HG03060 (cell line): Measurements from ENCODE around the gene CAPG.
"Not testable (repeated sequence)": the region's sequence is repeated elsewhere in the genome, so short reads cannot be mapped to it uniquely, and the experiment has no call there.

Experiments used
- ATAC-seq: cut with Tn5 transposase; IDR thresholded peaks from one replicate; pipeline ENCODE4 v1.9.1; 2021; ENCODE audit warnings: low read depth, moderate number of reproducible peaks; ENCODE audit not compliant: unreplicated experiment

CAPG gene

DNA sequence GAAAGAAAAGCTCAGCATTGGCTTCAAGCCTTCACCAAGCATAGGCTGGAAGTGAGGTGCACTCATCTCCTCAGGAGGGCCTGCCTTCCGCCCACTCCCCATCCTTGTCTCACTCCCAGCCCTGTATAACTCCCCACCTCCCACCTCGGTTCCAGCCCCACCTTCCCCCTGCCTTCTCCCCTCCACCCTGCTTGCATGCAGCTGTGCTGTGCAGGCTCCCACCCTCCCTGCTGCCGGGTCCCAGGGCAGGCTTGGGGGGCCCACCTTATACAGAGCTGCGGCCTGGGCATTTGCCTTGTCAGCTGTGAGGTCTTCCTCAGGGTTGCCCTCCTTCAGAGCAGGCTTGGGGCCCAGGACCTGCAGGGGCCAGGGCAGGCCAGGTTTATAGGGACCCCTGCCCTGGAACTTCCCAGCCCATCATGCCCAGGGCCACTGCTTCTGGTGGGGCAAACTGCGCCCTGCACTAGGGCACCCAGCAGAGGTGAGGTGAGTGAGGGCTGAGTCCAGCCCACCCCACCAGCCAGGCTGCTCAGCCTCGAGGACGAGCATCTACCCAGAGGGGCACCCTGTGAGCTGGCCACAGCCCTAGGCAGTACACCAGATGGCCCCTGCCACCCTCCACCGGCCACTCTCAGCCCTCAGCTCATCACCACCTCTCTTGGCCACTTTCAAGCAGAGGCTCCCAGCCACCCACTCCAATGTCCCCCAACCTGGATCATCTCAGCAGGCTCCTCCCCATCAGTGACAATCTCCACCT is 11.6 kb downstream of the CAPG start:
- no peak for ATAC-seq

DNA sequence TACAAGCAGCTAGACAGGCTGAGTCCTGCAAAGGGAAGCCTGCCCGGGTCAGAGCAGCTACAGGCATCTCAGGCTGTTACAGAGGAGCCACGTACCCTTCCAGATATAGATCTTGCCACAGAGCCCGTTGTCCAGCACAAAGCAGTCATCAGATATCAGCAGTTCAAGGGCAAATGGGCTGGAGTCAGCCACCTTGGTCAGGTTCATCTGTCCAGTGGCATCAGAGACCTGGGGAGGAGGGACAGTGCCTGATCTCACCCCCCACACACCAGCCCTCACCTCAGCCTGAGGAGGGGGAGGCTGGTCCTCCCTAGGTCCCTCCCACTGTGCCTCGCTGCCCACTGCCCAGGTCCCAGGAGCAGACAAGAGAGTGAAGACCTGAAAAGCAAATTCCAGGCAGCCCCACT is 12.2 kb downstream of the CAPG start:
- ATAC-seq = no peak

DNA sequence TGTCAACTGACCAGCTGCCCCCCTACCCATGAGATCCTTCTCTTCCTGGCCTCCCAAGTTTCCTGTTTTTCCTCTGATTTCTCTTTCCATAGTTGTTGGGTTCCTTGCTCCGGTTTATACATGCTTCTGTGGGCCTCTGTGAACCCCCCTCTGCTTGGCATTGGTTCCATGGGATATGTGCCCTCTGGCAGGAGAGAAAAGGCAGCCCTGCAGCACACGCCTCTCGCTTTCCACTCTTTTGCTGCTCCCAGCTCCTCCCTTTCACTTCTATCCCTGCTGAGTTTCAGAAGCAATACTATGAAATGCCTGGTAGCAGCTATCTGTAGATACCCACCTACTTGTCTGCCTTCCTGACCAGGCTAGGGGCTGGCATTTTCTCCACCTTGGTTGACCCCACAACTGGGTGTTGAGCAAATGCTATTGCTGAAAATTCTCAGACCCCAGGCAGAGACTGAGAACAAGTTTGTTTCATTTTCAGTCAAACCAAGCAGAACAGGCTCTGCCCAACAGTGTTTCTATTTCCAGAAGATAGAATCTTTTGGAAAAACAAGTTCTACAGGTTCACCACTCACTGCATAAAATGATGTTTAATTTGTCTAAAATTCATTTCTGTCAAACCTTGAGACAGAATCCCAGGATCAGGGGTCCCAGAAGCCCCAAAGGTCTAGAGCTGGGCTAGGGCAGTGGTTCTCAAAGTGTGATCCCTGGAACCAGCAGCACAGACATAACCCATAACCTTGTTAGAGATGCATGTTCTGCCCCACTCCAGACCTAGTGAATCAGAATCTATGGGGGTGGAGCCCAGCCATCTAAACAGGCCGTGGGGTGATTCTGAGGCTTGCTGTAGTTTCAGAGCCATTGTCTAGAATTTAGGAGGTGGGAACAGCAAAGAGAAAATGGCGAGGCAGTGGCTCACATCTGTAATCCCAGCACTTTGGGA is 13.4 kb downstream of the CAPG start:
- no peak for ATAC-seq

DNA sequence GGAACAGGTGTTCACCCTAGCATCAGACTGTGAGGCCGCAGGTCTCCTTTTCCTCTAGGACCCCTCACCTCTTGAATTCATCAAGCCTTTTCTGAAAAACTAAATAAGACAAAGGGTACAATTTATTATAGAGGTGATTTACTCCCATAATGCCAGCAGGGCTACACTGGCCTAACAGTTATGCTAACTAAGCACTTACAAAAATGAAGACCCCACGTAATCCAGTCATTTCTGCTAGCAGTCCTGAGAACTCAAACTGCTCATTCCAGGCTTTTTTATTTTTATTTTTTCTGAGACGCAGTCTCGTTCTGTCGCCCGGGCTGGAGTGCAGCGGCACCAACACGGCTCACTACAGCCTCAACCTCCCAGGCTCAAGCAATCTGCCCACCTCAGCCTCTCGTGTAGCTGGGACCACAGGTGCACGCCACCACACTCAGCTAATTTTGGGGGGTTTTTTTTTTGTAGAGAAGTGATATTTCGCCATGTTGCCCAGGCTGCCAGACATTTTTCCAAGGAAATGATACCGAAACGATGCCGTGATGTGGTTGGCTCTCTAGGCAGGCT is 14.2 kb downstream of the CAPG start:
- ATAC-seq = no peak

DNA sequence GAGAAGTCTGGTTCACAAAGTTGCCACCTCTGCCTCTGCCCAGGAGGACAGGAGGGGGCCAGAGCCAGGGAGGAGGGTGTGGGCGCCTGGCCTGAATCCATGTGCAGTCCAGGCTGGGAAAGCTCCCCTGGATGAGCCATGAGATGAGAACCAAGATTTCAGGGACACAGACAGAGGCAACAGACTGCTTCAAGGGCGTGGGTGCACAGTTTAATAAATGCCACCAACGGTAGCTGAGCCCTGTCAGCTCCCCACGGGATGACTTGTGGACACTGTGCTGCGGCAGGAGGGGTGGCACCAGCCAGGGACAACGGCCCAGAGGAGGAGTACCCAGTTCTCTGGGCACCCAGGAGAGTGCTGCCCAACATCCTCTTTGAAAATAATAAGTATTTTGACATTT is 15.2 kb downstream of the CAPG start:
- ATAC-seq = no peak

DNA sequence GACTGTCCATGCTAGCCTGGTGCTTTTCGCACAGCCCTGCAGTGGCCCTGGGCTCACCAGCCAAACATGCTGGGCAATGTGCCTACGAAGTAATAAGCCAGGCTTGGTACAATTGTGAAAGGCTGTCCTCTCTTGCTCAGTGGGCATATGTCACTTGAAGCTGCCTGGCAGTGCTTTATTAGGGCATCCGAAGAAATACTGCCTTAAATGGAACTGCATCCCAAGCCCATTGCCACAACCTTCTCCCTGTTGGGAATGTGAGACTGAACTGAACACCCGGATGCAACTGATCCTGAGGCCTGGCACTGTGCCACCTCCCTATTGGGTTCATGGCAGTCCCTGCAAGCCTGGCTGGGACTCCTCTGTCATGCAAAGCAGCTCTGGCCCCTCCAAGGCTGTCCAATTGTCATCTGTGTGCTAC is 15.9 kb downstream of the CAPG start:
- ATAC-seq = no peak

DNA sequence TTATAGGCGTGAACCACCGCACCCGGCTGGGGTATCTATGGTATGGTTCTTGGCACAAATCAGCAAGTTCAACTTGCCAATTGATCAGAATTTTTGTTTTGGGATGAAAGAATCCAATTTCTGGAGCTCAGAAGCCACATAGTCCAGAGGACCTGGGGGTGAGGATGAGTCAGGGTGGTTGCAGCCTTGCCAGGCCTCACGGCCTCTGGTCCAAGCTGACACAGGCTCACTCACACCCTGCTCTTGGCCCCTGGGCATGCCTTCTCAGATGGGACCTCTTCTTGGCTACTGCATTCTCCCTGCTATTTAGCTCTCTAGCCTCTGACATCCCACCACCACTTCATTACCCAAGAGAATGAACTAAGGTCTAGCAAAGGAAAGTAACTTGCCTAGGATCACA is 16.3 kb downstream of the CAPG start:
- no peak for ATAC-seq

DNA sequence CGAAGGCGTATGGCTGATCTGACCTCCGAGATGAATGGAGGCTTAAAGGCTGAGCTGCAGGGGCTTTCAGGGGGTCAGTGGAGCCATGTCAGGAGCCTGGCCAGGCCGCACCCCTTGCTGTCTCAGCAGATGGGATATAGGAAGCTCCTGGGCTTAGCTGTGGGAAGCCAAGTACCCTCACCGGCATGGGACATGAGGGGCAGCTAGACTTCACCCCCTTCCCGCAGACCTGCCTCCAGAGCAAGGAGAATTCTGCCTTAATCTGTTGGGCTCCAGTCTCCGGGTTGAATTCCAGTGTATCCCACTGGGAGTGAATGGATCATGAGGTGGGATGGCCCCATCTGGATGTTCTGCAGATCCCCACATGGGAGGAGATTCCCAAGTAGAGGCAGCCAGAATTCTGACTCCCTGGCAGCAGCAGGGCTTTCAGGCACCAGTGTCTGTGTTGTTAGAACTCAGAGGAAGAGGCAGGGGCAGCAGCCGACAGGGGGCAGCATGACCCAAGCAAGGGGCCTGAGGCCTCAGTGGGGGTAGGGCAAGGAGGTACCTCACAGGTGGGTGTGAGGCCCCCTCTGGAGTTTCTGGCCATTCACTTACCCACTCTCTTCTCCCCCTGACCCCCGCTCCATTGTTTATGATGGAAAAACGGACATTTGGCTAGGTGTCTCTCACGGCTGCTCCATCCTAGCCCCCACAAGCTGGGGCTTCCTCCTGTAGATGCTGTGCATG is 19.1 kb downstream of the CAPG start:
- no peak for ATAC-seq

DNA sequence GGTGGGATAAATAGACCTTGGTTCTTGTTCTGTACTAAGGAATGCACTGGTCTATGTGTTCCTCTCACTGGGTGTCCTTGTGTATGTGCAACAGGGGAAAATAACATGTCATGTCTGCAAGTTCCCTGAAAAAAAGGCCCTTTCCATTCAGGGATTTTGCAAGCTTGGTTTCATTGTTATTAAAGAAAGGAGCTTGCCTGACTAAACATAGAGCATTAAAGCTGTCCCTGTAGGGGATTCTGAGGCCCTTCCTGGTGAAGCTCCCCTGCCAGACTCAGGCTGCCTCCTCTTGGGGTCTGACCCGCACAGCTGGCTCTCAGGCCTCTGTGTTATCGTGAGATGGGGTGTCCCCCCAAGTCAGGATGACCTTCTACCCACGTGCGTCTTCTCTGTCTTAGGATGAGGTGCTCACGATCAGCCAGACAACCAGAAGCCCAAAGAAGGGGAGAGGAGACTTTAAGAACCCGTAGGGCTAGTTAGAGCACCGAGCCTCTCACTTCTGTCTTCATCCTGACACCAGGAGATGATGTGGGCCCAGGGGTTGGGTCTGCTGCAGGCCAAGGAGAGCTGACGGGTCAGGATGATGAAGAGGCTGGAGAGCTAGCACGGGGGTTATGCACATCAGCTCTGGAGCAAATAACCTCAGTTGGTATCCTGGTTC is 21.2 kb downstream of the CAPG start:
- no peak for ATAC-seq

DNA sequence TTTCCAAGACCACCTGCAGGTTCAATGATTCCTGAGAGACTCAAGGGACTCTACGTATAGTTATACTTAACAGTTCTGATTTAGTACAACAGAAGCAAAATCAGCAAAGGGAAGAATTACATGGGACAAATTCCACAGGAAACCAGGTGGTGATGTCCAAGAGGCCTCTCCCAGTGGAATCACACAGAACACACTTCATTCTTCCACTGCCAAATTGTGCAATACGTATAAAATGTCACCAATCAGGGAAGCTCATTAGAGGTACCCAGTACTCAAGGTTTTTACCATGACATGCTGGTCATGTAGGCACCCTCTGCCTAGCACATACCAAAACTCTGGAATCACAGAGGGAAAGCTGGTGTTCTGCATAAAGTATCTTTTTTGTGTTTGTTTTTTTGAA is 22.4 kb downstream of the CAPG start:
- no peak for ATAC-seq

DNA sequence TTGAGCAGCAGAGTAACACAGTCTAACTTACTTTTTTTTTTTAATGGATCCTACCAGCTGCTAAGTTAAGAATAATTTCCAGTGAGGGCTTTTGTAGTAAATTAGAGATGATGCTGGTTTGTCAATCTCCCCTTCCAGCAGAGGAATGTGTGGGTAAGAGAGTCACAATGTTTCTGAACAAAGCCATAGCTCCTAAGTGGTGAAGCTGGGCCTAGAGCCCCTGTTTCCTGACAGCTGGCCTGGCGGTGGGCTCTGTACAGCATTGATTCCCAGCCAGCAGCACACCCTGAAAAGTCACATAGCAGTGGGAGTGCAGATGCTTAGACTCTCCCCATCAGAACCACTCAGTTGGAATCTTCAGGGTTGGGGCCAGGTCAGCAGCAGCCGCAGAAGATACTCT is 24.4 kb downstream of the CAPG start:
- no peak for ATAC-seq

DNA sequence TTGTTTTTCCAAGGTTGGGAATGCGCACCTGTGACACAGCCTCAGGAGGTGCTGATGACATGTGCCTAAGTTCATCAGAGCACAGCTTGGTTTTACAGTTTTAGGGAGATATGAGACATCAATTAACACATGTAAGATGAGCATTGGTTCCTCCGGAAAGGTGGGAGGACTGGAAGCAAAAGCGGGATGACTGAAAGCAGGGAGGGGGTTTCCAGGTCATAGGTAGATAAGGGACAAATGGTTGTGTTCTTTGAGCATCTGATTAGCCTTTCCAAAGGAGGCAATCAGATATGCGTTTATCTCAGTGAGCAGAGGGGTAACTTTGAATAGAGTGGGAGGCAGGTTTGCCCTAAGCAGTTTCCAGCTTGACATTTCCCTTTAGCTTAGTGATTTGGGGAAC is 26.3 kb downstream of the CAPG start:
- no peak for ATAC-seq

DNA sequence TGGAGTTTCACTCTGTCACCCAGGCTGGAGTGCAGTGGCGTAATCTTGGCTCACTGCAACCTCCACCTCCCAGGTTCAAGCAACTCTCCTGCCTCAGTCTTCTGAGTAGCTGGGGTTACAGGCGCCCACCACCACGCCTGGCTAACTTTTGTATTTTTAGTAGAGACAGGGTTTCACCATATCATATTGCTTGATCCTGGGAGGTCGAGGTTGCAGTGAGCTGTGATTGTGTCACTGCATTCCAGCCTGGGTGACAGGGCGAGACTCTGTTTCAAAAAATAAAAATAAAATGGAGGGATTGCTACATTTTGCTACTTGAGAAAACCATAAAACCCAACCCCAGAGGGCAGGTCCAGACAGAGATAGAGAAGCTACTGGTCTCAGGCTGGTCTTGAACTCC is 27.0 kb downstream of the CAPG start:
- ATAC-seq = not testable (repeated sequence)

DNA sequence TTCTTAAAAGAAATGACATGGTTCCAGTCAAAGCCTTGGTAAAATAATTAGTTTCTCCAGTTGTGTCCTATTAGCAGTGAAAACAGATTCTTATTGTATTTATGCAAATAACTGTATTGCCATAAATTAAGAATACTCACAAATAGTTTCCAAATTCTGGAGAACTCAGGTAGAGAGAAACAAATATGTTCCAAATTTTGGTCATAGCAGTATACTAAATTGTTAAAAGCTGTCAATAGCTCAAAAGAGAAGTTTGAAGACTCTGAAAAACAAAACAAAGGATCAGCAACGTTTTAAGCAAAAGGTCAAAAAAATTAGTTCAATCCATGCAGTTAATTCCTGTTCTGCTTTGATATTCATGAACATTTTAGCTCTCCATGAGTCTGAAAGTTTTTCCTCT is 30.1 kb downstream of the CAPG start:
- no peak for ATAC-seq

DNA sequence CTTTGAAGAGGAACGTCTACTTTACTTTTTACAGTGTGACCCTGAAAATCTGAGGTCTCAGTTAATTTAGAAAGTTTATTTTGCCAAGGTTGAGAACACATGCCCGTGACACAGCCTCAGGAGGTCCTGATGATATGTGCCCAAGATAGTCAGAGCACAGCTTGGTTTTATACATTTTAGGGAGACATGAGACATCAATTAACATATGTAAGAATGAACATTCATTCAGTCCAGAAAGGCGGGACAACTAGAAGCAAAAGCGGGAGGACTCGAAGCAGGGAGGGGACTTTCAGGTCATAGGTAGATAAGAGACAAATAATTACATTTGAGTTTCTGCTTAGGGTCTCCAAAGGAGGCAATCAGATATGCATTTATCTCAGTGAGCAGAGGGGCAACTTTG is 31.9 kb downstream of the CAPG start:
- no peak for ATAC-seq

DNA sequence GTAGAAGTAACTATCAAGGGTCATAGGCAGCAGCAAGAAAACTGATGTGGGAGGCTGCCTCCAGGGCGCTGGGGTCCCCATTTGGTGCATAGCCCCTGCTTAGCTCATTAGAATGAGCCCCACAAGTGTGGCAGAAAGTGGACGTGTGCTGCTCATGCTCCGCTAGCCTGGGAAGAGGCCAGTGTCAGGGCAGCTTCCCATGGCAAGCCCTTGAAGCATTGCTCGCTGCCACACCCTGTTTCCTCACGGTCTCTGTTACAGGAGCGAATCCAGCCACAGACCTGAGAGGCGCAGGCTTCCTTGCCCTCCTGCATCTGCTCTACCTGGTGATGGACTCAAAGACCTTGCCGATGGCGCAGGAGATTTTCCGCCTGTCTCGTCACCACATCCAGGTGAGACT is 33.1 kb downstream of the CAPG start:
- no peak for ATAC-seq

DNA sequence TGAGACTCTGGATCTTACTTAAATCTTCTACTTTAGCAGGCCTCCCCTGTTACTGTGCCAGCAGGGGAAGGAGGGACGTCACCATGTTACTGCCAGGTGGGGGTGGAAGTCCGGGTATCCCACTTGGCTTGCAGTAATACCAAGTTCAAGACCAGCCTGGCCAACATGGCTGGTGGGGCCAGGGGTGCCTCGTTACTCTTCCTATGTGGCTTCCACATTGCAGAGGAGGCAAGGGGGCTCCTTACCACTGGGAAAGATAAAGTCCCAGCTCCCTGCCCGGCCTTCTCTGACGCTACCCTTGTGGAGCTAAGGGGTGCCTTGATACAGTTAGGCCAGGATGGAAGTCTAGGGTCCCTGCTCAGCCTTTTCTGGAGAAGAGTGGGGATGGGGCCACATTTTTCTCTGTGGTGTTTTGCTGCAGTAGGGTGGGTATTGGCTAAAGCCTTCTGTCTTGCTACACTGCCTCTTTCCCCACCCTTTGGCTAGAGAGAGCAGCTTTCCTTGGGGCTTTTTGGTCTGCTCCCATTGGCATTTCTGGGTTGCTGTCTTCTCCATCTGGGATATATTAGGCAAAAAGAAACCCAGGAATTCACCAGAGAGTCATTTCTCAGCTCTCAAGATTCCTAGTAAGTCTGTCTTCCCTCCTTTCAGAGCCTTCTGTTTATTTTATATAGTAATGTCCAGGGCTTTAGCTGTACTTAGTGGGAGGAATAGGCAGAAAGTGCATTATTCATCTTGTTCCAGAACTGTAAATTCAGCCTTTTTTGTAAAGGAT is 33.7 kb downstream of the CAPG start:
- no peak for ATAC-seq

DNA sequence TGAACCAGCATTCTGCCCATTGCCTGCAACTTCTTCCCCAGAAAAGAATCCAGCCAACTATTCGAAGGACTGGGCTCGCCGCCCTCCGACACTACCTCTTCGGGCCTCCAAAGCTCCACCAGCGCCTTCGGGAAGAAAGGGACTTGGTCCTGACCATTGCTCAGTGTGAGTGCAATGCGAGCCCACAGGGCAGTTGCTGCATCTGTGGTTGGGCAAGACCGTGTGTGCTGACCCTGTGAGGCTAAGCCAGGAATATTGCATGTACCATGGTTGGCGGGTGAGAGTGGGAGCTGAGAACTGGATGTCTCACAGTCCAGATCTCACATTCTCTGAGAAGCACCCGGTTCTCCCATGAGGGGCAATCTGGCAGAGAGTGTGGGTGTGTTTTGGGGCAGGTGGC is 39.1 kb downstream of the CAPG start:
- ATAC-seq = no peak

DNA sequence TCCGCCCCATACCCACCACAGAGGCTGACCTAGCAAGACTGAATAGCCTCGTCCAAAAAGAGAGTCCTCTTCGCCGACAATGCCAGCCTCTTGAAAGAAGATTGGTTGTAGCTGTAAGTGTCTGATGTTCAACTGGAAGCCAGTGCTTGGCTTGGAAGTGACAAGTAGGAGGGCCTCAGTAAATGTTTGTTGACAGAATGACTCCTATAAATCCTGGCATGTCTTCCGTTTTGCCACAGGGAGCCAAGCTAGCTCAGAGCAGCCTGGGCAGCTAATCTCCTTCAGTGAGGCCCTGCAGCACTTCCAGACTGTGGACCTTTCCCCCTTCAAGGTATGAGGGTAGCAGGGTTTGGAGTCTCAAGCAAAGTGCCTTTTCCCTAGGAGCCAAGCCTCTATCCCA is 40.7 kb downstream of the CAPG start:
- ATAC-seq = no peak

DNA sequence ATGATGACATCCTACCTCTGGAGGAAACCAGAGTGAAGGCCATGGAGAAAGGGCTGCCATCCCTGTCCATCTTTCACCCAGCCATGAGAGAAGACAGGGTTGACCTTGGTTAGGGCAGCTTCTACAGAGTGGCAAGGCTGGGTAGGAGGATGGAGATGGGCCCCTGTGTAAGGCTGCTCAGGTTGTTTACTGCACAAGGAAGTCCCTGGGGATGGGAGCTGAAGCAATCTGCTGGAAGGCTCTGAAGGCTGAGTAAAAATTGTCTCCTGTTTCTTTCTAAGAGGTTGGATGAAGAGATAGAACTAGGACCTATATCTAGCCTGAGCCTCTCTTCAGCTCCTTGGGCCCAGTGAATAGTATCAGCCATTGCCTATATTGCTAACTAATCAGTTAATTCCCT is 41.2 kb downstream of the CAPG start:
- ATAC-seq = no peak
